ENCODE measurements around the gene TCN1.
"Not testable (repeated sequence)": the region's sequence is repeated elsewhere in the genome, so short reads cannot be mapped to it uniquely, and the experiment has no call there.

The TCN1 gene

GRCh38 chr11:59866397-59866796 is at the start of gene TCN1:
TSS of gene TCN1 (minus strand) at chr11:59866487. CDS start at chr11:59866470, 17 bp downstream.
- no peak for DNase-seq

GRCh38 chr11:59903569-59903968 is 37.3 kb upstream of the TCN1 start:
- not testable (repeated sequence) for DNase-seq

- no peak for DNase-seq
Observed at GRCh38 chr11:59901306-59901705, 35.0 kb upstream of the TCN1 start.

GRCh38 chr11:59900366-59901126 is 34.3 kb upstream of the TCN1 start:
- DNase-seq: no peak

- no peak for DNase-seq
Observed at GRCh38 chr11:59899532-59899931, 33.2 kb upstream of the TCN1 start.

- DNase-seq: no peak
Observed at GRCh38 chr11:59898650-59899049, 32.4 kb upstream of the TCN1 start.

- no peak for DNase-seq
Observed at GRCh38 chr11:59898046-59898445, 31.8 kb upstream of the TCN1 start.

- DNase-seq: no peak
Observed at GRCh38 chr11:59894616-59895015, 28.3 kb upstream of the TCN1 start.

- DNase-seq: no peak
Observed at GRCh38 chr11:59891781-59892181, 25.5 kb upstream of the TCN1 start.

- DNase-seq: not testable (repeated sequence)
Observed at GRCh38 chr11:59887156-59887555, 20.9 kb upstream of the TCN1 start.

- DNase-seq: no peak
Observed at GRCh38 chr11:59883597-59883996, 17.3 kb upstream of the TCN1 start.

- DNase-seq: no peak
Observed at GRCh38 chr11:59879567-59879966, 13.3 kb upstream of the TCN1 start.

GRCh38 chr11:59878575-59878974 is 12.3 kb upstream of the TCN1 start, which contains the start of gene OOSP3:
TSS of gene OOSP3 (plus strand) at chr11:59878782. CDS start at chr11:59878809, 27 bp downstream.
- DNase-seq: no peak

- no peak for DNase-seq
Observed at GRCh38 chr11:59877784-59878183, 11.5 kb upstream of the TCN1 start.

GRCh38 chr11:59877325-59877724 is 11.0 kb upstream of the TCN1 start:
- DNase-seq: no peak

- DNase-seq: no peak
Observed at GRCh38 chr11:59875856-59876519, 9.7 kb upstream of the TCN1 start.

- DNase-seq: no peak
Observed at GRCh38 chr11:59872076-59872475, 5.8 kb upstream of the TCN1 start.

GRCh38 chr11:59867946-59868345 is 1.7 kb upstream of the TCN1 start:
- DNase-seq: no peak

- no peak for DNase-seq
Observed at GRCh38 chr11:59866836-59867235, 549 bp upstream of the TCN1 start.

- no peak for DNase-seq
Observed at GRCh38 chr11:59865031-59865430, 1.3 kb downstream of the TCN1 start.

GRCh38 chr11:59862252-59862651 is 4.0 kb downstream of the TCN1 start:
- no peak for DNase-seq

- no peak for DNase-seq
Observed at GRCh38 chr11:59859673-59860072, 6.6 kb downstream of the TCN1 start.

- DNase-seq: no peak
Observed at GRCh38 chr11:59857439-59858434, 8.6 kb downstream of the TCN1 start.

Data from NCI-H1048 (cell line).